BJ (cell line): ENCODE results near the gene SGTA. TPM values are rescaled to one million over a fixed set of nuclear protein-coding genes. Genes with fewer than 3 reads are reported as not detected.
A peak's percentile ranks its signal among the peaks of the same experiment; 100 is the strongest.
"Not testable (repeated sequence)": the region's sequence is repeated elsewhere in the genome, so short reads cannot be mapped to it uniquely, and the experiment has no call there.

Source experiments
- CTCF ChIA-PET: fragments of 350-600 bp; formaldehyde crosslinking; extraction: SDS; loops from one replicate; lab custom pipeline; 2021; ENCODE audit warnings: antibody characterized with exemption, inconsistent platforms; lab: Yijun Ruan, JAX
- POLR2A ChIA-PET: fragments of 300-600 bp; sonication (Branson Sonifier 250); formaldehyde crosslinking; extraction: SDS; loops from one replicate; lab custom pipeline; 2021; ENCODE audit warnings: antibody characterized with exemption; lab: Charles Lee
- DNase-seq: peaks from one replicate; pipeline ENCODE4 v3.0.0-alpha.2; 2011; ENCODE audit warnings: low read depth
- H3K27me3 ChIP-seq: 2 replicates; pipeline ENCODE4 v1.6.0; 2011; ENCODE audit warnings: low read length; ENCODE audit not compliant: control insufficient read depth, insufficient read depth
- H3K36me3 ChIP-seq: 2 replicates; pipeline ENCODE4 v1.5.1; 2011; ENCODE audit warnings: low read length; ENCODE audit not compliant: control insufficient read depth, insufficient read depth
- H3K4me3 ChIP-seq: 2 replicates; pipeline ENCODE4 v1.5.1; 2011; ENCODE audit warnings: low read depth, mild to moderate bottlenecking, control low read depth, low read length
- CTCF ChIP-seq: IDR thresholded peaks from 2 replicates; pipeline ENCODE4 v1.5.1; 2011; ENCODE audit warnings: low read depth, mild to moderate bottlenecking, control low read depth, inconsistent platforms, low read length, moderate library complexity; ENCODE audit not compliant: insufficient read depth
- polyA plus RNA-seq: library from polyadenylated mRNA; depleted of rRNA; stranded (reverse); fragments of >200 nt; gene quantifications from 2 replicates; pipeline ENCODE4 v1.2.3, GENCODE V29; 2011

SGTA gene
- polyA plus RNA-seq, 1 experiment = 88.2 TPM

- CTCF ChIA-PET = interaction anchor here (0.6 to 1.4 kb wide), 4 partner anchors 18 to 82 kb away, joined by 3 read pairs; partner anchors contain the start of gene ZNF555
Observed at GRCh38 chr19:2822846-2823245, 39.8 kb upstream of the SGTA start.

GRCh38 chr19:2820112-2820702 lies 37.1 kb upstream of the SGTA start:
- CTCF ChIA-PET = interaction anchor here (0.7 to 1.9 kb wide), 5 partner anchors 15 to 1777 kb away, joined by 3 to 9 read pairs (median 4); no protein-coding TSS in a partner anchor
- no peak for DNase-seq
- Histone ChIP-seq H3K36me3 (peaks cover 1% of the 10 kb centered on the region; the same call in 1 of the 2 replicates), H3K27me3 (no peaks in the 10 kb centered on the region), H3K4me3 (peak overlapping the region; percentile 48)
- POLR2A ChIA-PET = no interaction called here
- TF ChIP-seq CTCF = no peak

More at GRCh38 chr19:2822846-2823245, 39.8 kb upstream of the SGTA start:
- Histone ChIP-seq H3K36me3 (peaks cover 3% of the 10 kb centered on the region; the same call in 1 of the 2 replicates), H3K4me3 (no peak overlapping the region), H3K27me3 (no peaks in the 10 kb centered on the region)
- POLR2A ChIA-PET = no interaction called here
- DNase-seq = no peak
- no peak for TF ChIP-seq CTCF

GRCh38 chr19:2819540-2820111 lies 36.6 kb upstream of the SGTA start, which contains the start of gene ZNF554:
Gene ZNF554 (plus strand): TSS chr19:2819868. CDS start chr19:2820072, 204 bp downstream.
- ChIA-PET POLR2A (no interaction called here), CTCF (interaction anchor here (0.6 to 1.9 kb wide), 11 partner anchors 9 to 1777 kb away, joined by 3 to 9 read pairs (median 3); partner anchors contain the start of gene ZNF555)
- peak; percentile 99 for TF ChIP-seq CTCF
- Histone ChIP-seq H3K36me3 (peaks cover 1% of the 10 kb centered on the region; the same call in 1 of the 2 replicates), H3K27me3 (no peaks in the 10 kb centered on the region), H3K4me3 (peak within 1 kb of the TSS; percentile 48)
- DNase-seq = peak; percentile 42

GRCh38 chr19:2817237-2817829 lies 34.3 kb upstream of the SGTA start:
- CTCF ChIA-PET, DNase-seq, POLR2A ChIA-PET, H3K27me3 ChIP-seq, H3K4me3 ChIP-seq, H3K36me3 ChIP-seq: not testable (repeated sequence)

GRCh38 chr19:2816641-2817040 lies 33.6 kb upstream of the SGTA start:
- ChIA-PET POLR2A (no interaction called here), CTCF (no interaction called here)
- Histone ChIP-seq H3K4me3 (no peak overlapping the region), H3K27me3 (no peaks in the 10 kb centered on the region), H3K36me3 (peaks cover 5% of the 10 kb centered on the region; the same call in 1 of the 2 replicates)
- no peak for DNase-seq
- TF ChIP-seq CTCF = no peak
